ENCODE results near the gene NCKAP5. TPM values are rescaled to one million over a fixed set of nuclear protein-coding genes. Genes with fewer than 3 reads are reported as not detected.

The NCKAP5 gene
- total and polyA plus RNA-seq, 2 of the 8 experiments (the other 6 are each of a cell fraction or from before 2014, with no cell fraction given), result 0.27 to 0.86 TPM

GRCh38 chr2:133442393-133442792, 125.9 kb downstream of the NCKAP5 start:
- WGBS, 2 experiments (ENCODE audit: extremely low coverage in 1 of 2, insufficient coverage in 1 of 2, insufficient read length in 1 of 2, insufficient replicate concordance in 2 of 2, low coverage in 1 of 2, low lambda C conversion rate in 2 of 2, missing lambda C conversion rate in 1 of 2), result 100% methylated on average over 2 of the region's 2 CpGs; no CpG with 5 or more reads in 1 of the 2 experiments
- H3K9me3 ChIP-seq (ENCODE audit: insufficient read depth in 2 of 2, low read depth in 1 of 2, low read length in 1 of 2), result no peaks in the 10 kb centered on the region
- DNase-seq (ENCODE audit: low read depth in 1 of 2, low spot score in 2 of 2) (no peak), FAIRE-seq (no peak)
- H3K23me2 ChIP-seq (ENCODE audit: low read depth, low read length), result no peaks in the 10 kb centered on the region
- H3K79me2 ChIP-seq (ENCODE audit: control insufficient read depth in 1 of 2, insufficient read depth in 2 of 2, low read length in 2 of 2), result no peaks in the 10 kb centered on the region
- no peaks in the 10 kb centered on the region for H4K20me1 ChIP-seq (replicated peaks in 1 of 2; ENCODE audit: control insufficient read depth in 1 of 2, insufficient read depth in 2 of 2, low read length in 2 of 2)
- H2BK15ac ChIP-seq (ENCODE audit: low read length), result peak overlapping the region; percentile 72; the same call in 1 of the 2 replicates
- H2BK20ac ChIP-seq (ENCODE audit: low read length), result no peak overlapping the region
- H3K27me3 ChIP-seq (replicated peaks in 1 of 4; ENCODE audit: control insufficient read depth in 3 of 4, extremely low read depth in 1 of 4, insufficient read depth in 3 of 4, low read length in 3 of 4), result peaks cover 0 to 1% (median 0%) of the 10 kb centered on the region in 4 experiments; a peak in 1 of 7 replicates
- ChIA-PET CTCF (ENCODE audit: partially characterized antibody) (no interaction called here), POLR2A (ENCODE audit: partially characterized antibody) (no interaction called here)
- no peaks in the 10 kb centered on the region for H3K79me1 ChIP-seq (ENCODE audit: low read depth, low read length)
- H2BK5ac ChIP-seq (ENCODE audit: low read depth, low read length), result no peak overlapping the region
- H3K27ac ChIP-seq (ENCODE audit: low read depth, low read length), result no peak overlapping the region
- H4K91ac ChIP-seq (replicated peaks; ENCODE audit: insufficient read length, low read length), result no peak overlapping the region
- no peak overlapping the region for H4K8ac ChIP-seq (ENCODE audit: extremely low read depth, insufficient read depth, low read length)
- H2AK5ac ChIP-seq (ENCODE audit: low read depth, low read length), result no peak overlapping the region
- H2AFZ ChIP-seq (ENCODE audit: low read length), result no peak overlapping the region
- no peak overlapping the region for H3K56ac ChIP-seq (replicated peaks; ENCODE audit: insufficient read length, low read depth, low read length)
- no peak overlapping the region for H2BK120ac ChIP-seq (replicated peaks; ENCODE audit: low read depth, low read length)
- H3K18ac ChIP-seq (ENCODE audit: extremely low read depth, low read length), result no peak overlapping the region
- no peak overlapping the region for H3K9ac ChIP-seq (replicated peaks in 1 of 4; ENCODE audit: extremely low read depth in 1 of 4, low read depth in 3 of 4, low read length in 3 of 4)
- H3K4me3 ChIP-seq (ENCODE audit: extremely low read depth in 1 of 4, insufficient read depth in 2 of 4, low read depth in 3 of 4, low read length in 4 of 4), result no peak overlapping the region
- H3K23ac ChIP-seq (ENCODE audit: insufficient read length), result no peak overlapping the region
- H3K4me1 ChIP-seq (replicated peaks in 1 of 4; ENCODE audit: control insufficient read depth in 3 of 4, insufficient read depth in 4 of 4, low read length in 3 of 4), result no peaks in the 10 kb centered on the region
- no peak overlapping the region for H2BK12ac ChIP-seq (ENCODE audit: low read depth, low read length)
- H4K5ac ChIP-seq (ENCODE audit: insufficient read length, low read depth, low read length), result no peak overlapping the region
- H3K4ac ChIP-seq (replicated peaks; ENCODE audit: insufficient read length, low read depth, low read length), result no peak overlapping the region
- no peaks in the 10 kb centered on the region for H3K36me3 ChIP-seq (ENCODE audit: control insufficient read depth in 2 of 4, insufficient read depth in 4 of 4, low read length in 3 of 4)
- no peak overlapping the region for H3K4me2 ChIP-seq (ENCODE audit: insufficient read depth in 1 of 2, low read depth in 2 of 2, low read length in 2 of 2)
- no peak overlapping the region for H3K14ac ChIP-seq (ENCODE audit: insufficient read length)
- TF ChIP-seq PHF8 (conservative IDR thresholded peaks at IDR 0.05; ENCODE audit: low read depth, low read length) (no peak), RNF2 (IDR thresholded peaks at IDR 0.05; ENCODE audit: borderline replicate concordance, low read depth, low read length, missing control alignments, poor library complexity, severe bottlenecking) (no peak), BACH1 (IDR thresholded peaks at IDR 0.05; ENCODE audit: low read length) (no peak), POU5F1 (IDR thresholded peaks at IDR 0.05; ENCODE audit: low read depth, low read length) (no peak), ATF2 (IDR thresholded peaks at IDR 0.05; ENCODE audit: low read length) (no peak), SP2 (IDR thresholded peaks at IDR 0.05; ENCODE audit: low read length) (no peak), RXRA (IDR thresholded peaks at IDR 0.05; ENCODE audit: insufficient read depth, low read depth, low read length) (no peak), SUZ12 (IDR thresholded peaks at IDR 0.05; ENCODE audit: low read length) (no peak), CBX8 (IDR thresholded peaks at IDR 0.05; ENCODE audit: borderline replicate concordance, low read depth, low read length) (no peak), TBP (IDR thresholded peaks at IDR 0.05; ENCODE audit: low read depth, low read length) (no peak), CREB1 (IDR thresholded peaks at IDR 0.05) (no peak), ASH2L (IDR thresholded peaks at IDR 0.05; ENCODE audit: low read length) (no peak), RAD21 (IDR thresholded peaks at IDR 0.05 in 1 of 2, conservative IDR thresholded peaks at IDR 0.05 in 1 of 2; ENCODE audit: low read depth in 2 of 2, low read length in 2 of 2) (no peak)
